Mesendoderm (in vitro differentiated cells): ENCODE data around the gene CREG2.
A peak's percentile ranks its signal among the peaks of the same experiment; 100 is the strongest.

ENCODE experiments used
- DNase-seq: peaks from one replicate; pipeline ENCODE4 v3.0.0; 2013
- H2AK5ac ChIP-seq: 2 replicates; pipeline ENCODE4 v1.6.1; 2013; ENCODE audit warnings: low read length, inconsistent platforms
- H2BK120ac ChIP-seq: 2 replicates; pipeline ENCODE4 v1.6.1; 2013; ENCODE audit warnings: low read depth, mild to moderate bottlenecking, low read length, moderate library complexity, mixed read lengths
- H2BK15ac ChIP-seq: replicated peaks from 2 replicates; pipeline ENCODE4 v1.6.1; 2013; ENCODE audit warnings: low read depth, mild to moderate bottlenecking, moderate library complexity
- H2BK5ac ChIP-seq: 2 replicates; pipeline ENCODE4 v1.6.1; 2013; ENCODE audit warnings: low read length, inconsistent platforms
- H3K18ac ChIP-seq: 2 replicates; pipeline ENCODE4 v1.6.1; 2013; ENCODE audit warnings: mild to moderate bottlenecking, low read length, mixed read lengths
- H3K23ac ChIP-seq: one replicate; pipeline ENCODE4 v1.6.1; 2013; ENCODE audit warnings: low read length
- H3K27ac ChIP-seq: 2 replicates; pipeline ENCODE4 v1.5.1; 2013; ENCODE audit warnings: low read depth, mild to moderate bottlenecking, inconsistent platforms, low read length, moderate library complexity
- H3K27me3 ChIP-seq: 2 replicates; pipeline ENCODE4 v1.6.1; 2013; ENCODE audit warnings: low read length, control low read depth, mild to moderate bottlenecking, inconsistent platforms; ENCODE audit not compliant: insufficient read depth, poor library complexity
- H3K36me3 ChIP-seq: 2 replicates; pipeline ENCODE4 v1.6.1; 2013; ENCODE audit warnings: low read length, inconsistent platforms; ENCODE audit not compliant: control insufficient read depth, insufficient read depth
- H3K4ac ChIP-seq: one replicate; pipeline ENCODE4 v1.6.1; 2013; ENCODE audit warnings: low read depth, mild to moderate bottlenecking, low read length, moderate library complexity
- H3K4me1 ChIP-seq: 2 replicates; pipeline ENCODE4 v1.6.1; 2013; ENCODE audit warnings: low read depth, low read length, inconsistent platforms; ENCODE audit not compliant: control insufficient read depth
- H3K4me2 ChIP-seq: 2 replicates; pipeline ENCODE4 v1.6.1; 2013; ENCODE audit warnings: low read length
- H3K4me3 ChIP-seq: 2 replicates; pipeline ENCODE4 v1.5.1; 2013; ENCODE audit warnings: mild to moderate bottlenecking, low read length
- H3K56ac ChIP-seq: one replicate; pipeline ENCODE4 v1.6.1; 2013; ENCODE audit warnings: low read length
- H3K79me1 ChIP-seq: 2 replicates; pipeline ENCODE4 v1.6.1; 2013; ENCODE audit warnings: low read length, inconsistent platforms
- H3K79me2 ChIP-seq: 2 replicates; pipeline ENCODE4 v1.6.1; 2013; ENCODE audit warnings: mild to moderate bottlenecking, low read length; ENCODE audit not compliant: control insufficient read depth, insufficient read depth
- H3K9ac ChIP-seq: 2 replicates; pipeline ENCODE4 v1.6.1; 2013; ENCODE audit warnings: low read length, inconsistent platforms
- H4K5ac ChIP-seq: one replicate; pipeline ENCODE4 v1.6.1; 2013; ENCODE audit warnings: low read length
- H4K8ac ChIP-seq: one replicate; pipeline ENCODE4 v1.6.1; 2013; ENCODE audit warnings: low read depth, mild to moderate bottlenecking, control low read depth, low read length, moderate library complexity
- WGBS: extraction: QIAGEN DNeasy Blood & Tissue Kit; methylation state at CpG from one replicate; pipeline ENCODE4 v1.1.7; 2013; ENCODE audit warnings: low lambda C conversion rate, missing lambda C conversion rate; ENCODE audit not compliant: insufficient coverage; ENCODE audit errors: extremely low coverage; 5-methylcytosine and 5-hydroxymethylcytosine counted together

CREG2 gene

DNA sequence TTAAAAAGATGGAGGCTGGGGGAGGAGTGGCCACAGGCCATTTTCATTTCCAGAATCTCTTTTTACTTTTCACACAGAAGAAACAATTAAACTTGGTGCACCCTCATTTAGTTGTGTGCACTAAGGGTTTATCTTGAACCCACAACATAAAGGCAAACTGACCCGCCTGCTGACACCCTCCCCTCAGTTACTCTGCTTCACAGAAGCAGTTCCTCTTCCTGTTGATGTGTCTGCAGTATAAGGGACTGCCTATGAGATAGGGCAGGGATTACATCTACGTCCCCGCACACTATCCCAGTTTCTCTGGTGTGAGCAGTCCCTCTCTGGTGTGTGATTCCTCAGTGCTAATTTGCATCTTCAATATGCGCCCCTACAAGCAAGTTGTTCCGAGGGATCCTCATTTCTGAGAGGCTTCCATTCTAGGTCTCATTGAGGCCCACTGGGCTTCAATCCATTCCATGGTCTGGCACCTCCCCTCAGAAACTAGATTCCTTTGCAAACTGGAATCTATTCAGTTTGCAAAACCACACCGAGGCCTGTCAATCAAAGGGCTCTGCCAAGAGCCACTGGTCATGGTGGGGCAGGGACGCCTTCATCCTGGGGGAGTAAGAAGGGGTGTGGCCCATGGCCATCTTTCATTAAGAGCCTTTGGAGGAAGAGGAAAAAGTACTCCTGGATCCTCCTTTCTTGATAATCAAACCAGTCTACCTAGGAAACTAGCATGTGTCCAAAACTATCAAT is 12.3 kb downstream of the CREG2 start:
- no peaks in the 10 kb centered on the region for H3K79me2 ChIP-seq
- no peak overlapping the region for H3K4me3 ChIP-seq
- no peak overlapping the region for H2AK5ac ChIP-seq
- no peak overlapping the region for H3K9ac ChIP-seq
- no peak overlapping the region for H2BK5ac ChIP-seq
- no CpG with 5 or more reads among the region's 7 CpGs for WGBS
- H3K27me3 ChIP-seq, result no peaks in the 10 kb centered on the region
- H4K5ac ChIP-seq, result no peak overlapping the region
- H2BK15ac ChIP-seq, result no peak overlapping the region
- H2BK120ac ChIP-seq, result no peak overlapping the region
- H3K18ac ChIP-seq, result no peak overlapping the region
- DNase-seq, result no peak
- H3K36me3 ChIP-seq, result no peaks in the 10 kb centered on the region
- no peak overlapping the region for H3K56ac ChIP-seq
- H3K4ac ChIP-seq, result no peak overlapping the region
- no peak overlapping the region for H4K8ac ChIP-seq
- H3K23ac ChIP-seq, result no peak overlapping the region
- no peaks in the 10 kb centered on the region for H3K79me1 ChIP-seq
- no peak overlapping the region for H3K4me2 ChIP-seq
- H3K27ac ChIP-seq, result no peak overlapping the region
- no peaks in the 10 kb centered on the region for H3K4me1 ChIP-seq

DNA sequence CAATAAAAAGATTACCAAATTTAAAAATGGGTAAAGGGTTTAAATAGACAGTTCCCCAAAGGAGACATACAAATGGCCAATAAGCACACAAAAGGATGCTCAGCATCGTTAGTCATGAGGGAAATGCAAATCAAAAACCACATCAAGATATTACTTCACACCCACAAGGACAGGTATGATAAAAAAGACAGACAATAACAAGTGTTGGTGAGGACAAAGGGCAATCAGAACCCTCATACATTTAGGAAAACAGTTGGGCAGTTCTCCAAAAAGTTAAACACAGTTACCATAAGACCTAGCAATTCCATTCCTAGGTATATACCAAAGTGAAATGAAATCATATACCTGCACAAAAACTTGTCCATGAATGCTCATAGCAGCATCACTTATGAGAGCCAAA is 14.5 kb downstream of the CREG2 start:
- H3K79me2 ChIP-seq, result no peaks in the 10 kb centered on the region
- H4K8ac ChIP-seq, result no peak overlapping the region
- no peaks in the 10 kb centered on the region for H3K27me3 ChIP-seq
- H3K4me1 ChIP-seq, result no peaks in the 10 kb centered on the region
- no peak overlapping the region for H3K23ac ChIP-seq
- no peak overlapping the region for H3K27ac ChIP-seq
- no peak overlapping the region for H2BK5ac ChIP-seq
- H3K4me3 ChIP-seq, result no peak overlapping the region
- H4K5ac ChIP-seq, result no peak overlapping the region
- H3K9ac ChIP-seq, result no peak overlapping the region
- H3K4ac ChIP-seq, result no peak overlapping the region
- WGBS, result no CpG with 5 or more reads among the region's 1 CpG
- no peaks in the 10 kb centered on the region for H3K36me3 ChIP-seq
- H3K18ac ChIP-seq, result no peak overlapping the region
- no peaks in the 10 kb centered on the region for H3K79me1 ChIP-seq
- H2BK120ac ChIP-seq, result no peak overlapping the region
- no peak for DNase-seq
- H3K4me2 ChIP-seq, result no peak overlapping the region
- H2AK5ac ChIP-seq, result no peak overlapping the region
- H2BK15ac ChIP-seq, result no peak overlapping the region
- H3K56ac ChIP-seq, result no peak overlapping the region

DNA sequence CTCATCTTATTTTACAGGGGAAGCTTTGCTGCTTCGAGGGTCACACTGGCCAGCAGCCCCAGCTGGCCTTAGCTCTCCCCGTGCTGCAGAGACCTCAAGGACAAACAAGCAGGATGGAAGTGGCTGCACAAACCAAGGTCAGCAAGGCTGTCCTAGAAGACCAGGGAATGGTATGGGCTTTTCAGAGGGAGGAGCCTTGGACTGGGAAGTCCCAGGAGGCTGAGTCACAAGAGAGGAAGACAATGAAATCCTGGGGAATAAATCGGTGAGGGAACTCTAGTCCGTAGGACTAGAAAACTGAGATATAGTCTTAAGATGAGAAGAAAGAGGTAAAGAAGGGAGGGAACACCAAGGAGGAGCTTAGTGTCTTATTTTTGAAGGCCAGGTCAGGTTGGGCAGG is 15.7 kb downstream of the CREG2 start:
- no peak overlapping the region for H3K4me2 ChIP-seq
- no peak overlapping the region for H3K27ac ChIP-seq
- no peaks in the 10 kb centered on the region for H3K79me2 ChIP-seq
- H2BK5ac ChIP-seq, result no peak overlapping the region
- no peaks in the 10 kb centered on the region for H3K4me1 ChIP-seq
- DNase-seq, result no peak
- H3K79me1 ChIP-seq, result no peaks in the 10 kb centered on the region
- no peaks in the 10 kb centered on the region for H3K36me3 ChIP-seq
- no peak overlapping the region for H3K23ac ChIP-seq
- H3K56ac ChIP-seq, result no peak overlapping the region
- no CpG with 5 or more reads among the region's 4 CpGs for WGBS
- H3K4me3 ChIP-seq, result no peak overlapping the region
- no peak overlapping the region for H2BK15ac ChIP-seq
- no peak overlapping the region for H3K4ac ChIP-seq
- no peaks in the 10 kb centered on the region for H3K27me3 ChIP-seq
- no peak overlapping the region for H2AK5ac ChIP-seq
- H3K18ac ChIP-seq, result no peak overlapping the region
- H2BK120ac ChIP-seq, result no peak overlapping the region
- no peak overlapping the region for H4K8ac ChIP-seq
- no peak overlapping the region for H3K9ac ChIP-seq
- no peak overlapping the region for H4K5ac ChIP-seq

DNA sequence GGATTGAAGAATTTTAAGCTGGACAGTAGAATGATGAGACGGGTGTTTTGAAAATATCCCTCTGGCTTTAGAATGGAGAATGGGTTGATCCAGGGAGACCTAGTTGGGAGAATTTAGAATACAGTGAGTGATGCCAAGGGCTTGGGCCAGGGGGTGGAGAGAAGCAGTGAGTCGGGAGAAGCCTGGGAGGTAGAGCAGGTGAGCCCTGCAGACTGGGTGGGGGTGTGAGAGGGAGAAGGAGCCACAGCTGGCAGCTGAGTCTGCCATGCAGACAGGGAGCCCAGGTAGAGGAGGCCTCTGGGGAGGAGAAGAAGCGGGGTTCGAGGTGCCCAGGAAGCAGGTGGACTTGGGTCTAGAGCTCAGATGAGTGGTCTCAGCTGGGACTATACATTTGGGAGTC is 18.2 kb downstream of the CREG2 start:
- Histone ChIP-seq H3K23ac (peak overlapping the region; percentile 6), H2BK15ac (no peak overlapping the region), H2AK5ac (no peak overlapping the region), H3K4me1 (no peaks in the 10 kb centered on the region), H3K79me2 (no peaks in the 10 kb centered on the region), H4K8ac (no peak overlapping the region), H3K27ac (no peak overlapping the region), H3K27me3 (no peaks in the 10 kb centered on the region), H2BK5ac (no peak overlapping the region), H3K36me3 (no peaks in the 10 kb centered on the region), H4K5ac (no peak overlapping the region), H3K18ac (no peak overlapping the region), H3K4ac (no peak overlapping the region), H3K4me2 (no peak overlapping the region), H2BK120ac (no peak overlapping the region), H3K4me3 (no peak overlapping the region), H3K9ac (no peak overlapping the region), H3K79me1 (no peaks in the 10 kb centered on the region), H3K56ac (no peak overlapping the region)
- no CpG with 5 or more reads among the region's 4 CpGs for WGBS
- no peak for DNase-seq

DNA sequence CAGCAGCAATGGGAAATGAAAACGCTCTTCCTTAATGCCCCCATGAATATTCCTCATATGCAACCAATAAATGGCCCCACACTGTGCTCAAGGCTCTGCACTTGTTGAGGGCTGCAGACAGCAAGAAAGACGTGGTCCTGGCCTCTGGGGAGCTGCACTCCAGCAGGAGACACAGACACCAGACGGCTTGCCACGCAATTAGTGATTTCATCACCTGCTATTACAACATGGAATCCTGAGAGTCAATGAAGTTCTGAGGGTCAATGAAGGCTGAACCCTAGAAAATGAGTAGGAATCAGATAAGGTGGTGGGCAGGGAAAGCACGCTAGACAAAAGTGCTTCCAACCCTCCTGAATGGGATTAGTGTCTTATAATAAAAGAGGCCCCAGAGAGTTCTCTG is 18.9 kb downstream of the CREG2 start:
- no peak overlapping the region for H3K4me3 ChIP-seq
- H3K18ac ChIP-seq, result no peak overlapping the region
- H4K5ac ChIP-seq, result no peak overlapping the region
- no peaks in the 10 kb centered on the region for H3K27me3 ChIP-seq
- no peak overlapping the region for H2BK15ac ChIP-seq
- no peaks in the 10 kb centered on the region for H3K79me1 ChIP-seq
- H3K27ac ChIP-seq, result no peak overlapping the region
- no peak overlapping the region for H4K8ac ChIP-seq
- H3K36me3 ChIP-seq, result no peaks in the 10 kb centered on the region
- no peak overlapping the region for H2BK5ac ChIP-seq
- H3K4me1 ChIP-seq, result no peaks in the 10 kb centered on the region
- H3K4ac ChIP-seq, result no peak overlapping the region
- no peak overlapping the region for H3K9ac ChIP-seq
- no peak overlapping the region for H3K4me2 ChIP-seq
- DNase-seq, result no peak
- no peak overlapping the region for H3K23ac ChIP-seq
- H2BK120ac ChIP-seq, result no peak overlapping the region
- no peak overlapping the region for H2AK5ac ChIP-seq
- no peaks in the 10 kb centered on the region for H3K79me2 ChIP-seq
- no CpG with 5 or more reads among the region's 5 CpGs for WGBS
- no peak overlapping the region for H3K56ac ChIP-seq

DNA sequence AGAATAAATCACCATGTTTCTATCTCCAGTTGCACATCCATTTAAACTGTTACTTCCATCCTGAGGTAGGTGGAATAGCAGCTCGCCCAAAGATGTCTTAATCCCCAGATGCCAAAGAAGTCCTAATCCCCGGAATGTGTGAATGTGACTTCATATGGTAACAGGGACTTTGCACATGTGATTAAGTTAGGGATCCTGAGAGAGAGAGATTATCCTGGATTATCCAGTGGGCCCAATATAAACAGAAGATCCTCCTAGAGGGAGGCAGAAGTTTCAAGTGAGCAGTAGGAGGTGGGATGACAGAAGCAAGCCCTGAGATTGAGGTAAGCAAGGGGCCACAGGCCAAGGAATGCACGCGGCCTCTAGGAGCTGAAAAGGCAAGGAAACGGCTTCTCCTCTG is 19.8 kb downstream of the CREG2 start:
- no peaks in the 10 kb centered on the region for H3K36me3 ChIP-seq
- no peaks in the 10 kb centered on the region for H3K4me1 ChIP-seq
- no CpG with 5 or more reads among the region's 5 CpGs for WGBS
- no peak overlapping the region for H3K4me3 ChIP-seq
- H4K8ac ChIP-seq, result no peak overlapping the region
- H2BK120ac ChIP-seq, result no peak overlapping the region
- no peak overlapping the region for H3K18ac ChIP-seq
- H3K79me2 ChIP-seq, result no peaks in the 10 kb centered on the region
- H4K5ac ChIP-seq, result no peak overlapping the region
- DNase-seq, result no peak
- no peaks in the 10 kb centered on the region for H3K27me3 ChIP-seq
- H3K4ac ChIP-seq, result no peak overlapping the region
- no peaks in the 10 kb centered on the region for H3K79me1 ChIP-seq
- no peak overlapping the region for H2BK15ac ChIP-seq
- H3K9ac ChIP-seq, result no peak overlapping the region
- H3K4me2 ChIP-seq, result no peak overlapping the region
- H3K23ac ChIP-seq, result no peak overlapping the region
- no peak overlapping the region for H2BK5ac ChIP-seq
- no peak overlapping the region for H3K27ac ChIP-seq
- no peak overlapping the region for H2AK5ac ChIP-seq
- no peak overlapping the region for H3K56ac ChIP-seq
